ENCODE data around the gene NEDD4L.
A peak's percentile ranks its signal among the peaks of the same experiment; 100 is the strongest.

Gene NEDD4L

DNA sequence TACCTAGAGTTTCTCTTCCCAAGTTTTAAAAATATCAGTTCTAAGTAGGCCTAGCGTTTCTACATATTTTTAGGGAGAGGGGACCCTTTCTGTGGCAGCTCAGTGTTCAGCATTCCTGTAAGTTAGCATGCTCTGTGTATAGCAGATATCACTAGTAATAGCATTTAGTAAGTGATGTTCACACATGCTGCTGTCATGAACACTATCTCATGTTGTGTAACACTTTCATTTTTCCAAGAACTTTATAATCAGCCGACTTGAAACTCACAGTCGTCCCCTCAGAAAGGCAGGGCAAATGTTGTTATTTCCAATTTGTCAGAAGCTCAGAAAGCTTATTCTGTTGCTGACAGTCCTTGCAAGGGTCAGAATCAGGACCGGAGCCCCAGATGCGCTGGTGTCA lies 317.2 kb downstream of the NEDD4L start:
- no peak overlapping the region for H2BK15ac ChIP-seq (ENCODE audit: low read length)
- H3K27ac ChIP-seq (replicated peaks; ENCODE audit: low read length) = no peak overlapping the region
- no peak overlapping the region for H2BK120ac ChIP-seq (ENCODE audit: low read depth, low read length)
- no peak overlapping the region for H3K23ac ChIP-seq (ENCODE audit: low read depth, low read length, poor library complexity)
- no peak overlapping the region for H3K9ac ChIP-seq (ENCODE audit: low read depth, low read length, poor library complexity)
- H3K4me2 ChIP-seq (ENCODE audit: insufficient read depth, low read length, poor library complexity, severe bottlenecking) = no peak overlapping the region
- H3K79me1 ChIP-seq (ENCODE audit: low read depth, low read length) = no peaks in the 10 kb centered on the region
- no peak overlapping the region for H2BK12ac ChIP-seq (ENCODE audit: low read length)
- peaks cover 7 to 11% of the 10 kb centered on the region in 2 donors for H3K36me3 ChIP-seq (replicated peaks in 1 of 2; ENCODE audit: control insufficient read depth in 2 of 2, insufficient read depth in 2 of 2, low read length in 2 of 2)
- no peak overlapping the region for H2AK5ac ChIP-seq (ENCODE audit: low read depth, low read length)
- H4K8ac ChIP-seq (ENCODE audit: low read depth, low read length) = no peak overlapping the region
- H3K18ac ChIP-seq (ENCODE audit: low read length) = no peak overlapping the region
- no peak overlapping the region for H2AFZ ChIP-seq (ENCODE audit: low read length)
- no peak overlapping the region for H3K4me3 ChIP-seq (ENCODE audit: low read length in 2 of 2)
- no peak for DNase-seq (ENCODE audit: low spot score)
- H3K27me3 ChIP-seq (ENCODE audit: control insufficient read depth in 3 of 3, insufficient read depth in 3 of 3, low read depth in 1 of 3, low read length in 3 of 3) = no peaks in the 10 kb centered on the region
- no peak overlapping the region for H2BK5ac ChIP-seq (ENCODE audit: low read length)
- peaks cover 0 to 3% of the 10 kb centered on the region in 2 donors for H3K9me3 ChIP-seq (replicated peaks in 1 of 2; ENCODE audit: control insufficient read depth in 2 of 2, insufficient read depth in 1 of 2, low read depth in 1 of 2, low read length in 2 of 2)
- H3K14ac ChIP-seq (ENCODE audit: low read length) = no peak overlapping the region
- H3K4ac ChIP-seq (ENCODE audit: low read length) = no peak overlapping the region
- WGBS, 2 donors (ENCODE audit: extremely low coverage in 2 of 2, insufficient read length in 2 of 2, insufficient replicate concordance in 1 of 2) = no CpG with 5 or more reads among the region's 5 CpGs
- no peak overlapping the region for H4K91ac ChIP-seq (ENCODE audit: low read depth, low read length, poor library complexity)
- H3K4me1 ChIP-seq (ENCODE audit: control insufficient read depth in 2 of 2, insufficient read depth in 1 of 2, low read depth in 1 of 2, low read length in 2 of 2) = peaks cover 0 to 11% of the 10 kb centered on the region in 2 donors

- Histone ChIP-seq H2BK12ac (ENCODE audit: low read length) (no peak overlapping the region), H2BK15ac (ENCODE audit: low read length) (no peak overlapping the region), H3K4me1 (ENCODE audit: control insufficient read depth in 2 of 2, insufficient read depth in 1 of 2, low read depth in 1 of 2, low read length in 2 of 2) (peaks cover 0 to 11% of the 10 kb centered on the region in 2 donors), H3K4me2 (ENCODE audit: insufficient read depth, low read length, poor library complexity, severe bottlenecking) (no peak overlapping the region), H3K9me3 (replicated peaks in 1 of 2; ENCODE audit: control insufficient read depth in 2 of 2, insufficient read depth in 1 of 2, low read depth in 1 of 2, low read length in 2 of 2) (peaks cover 0 to 3% of the 10 kb centered on the region in 2 donors), H3K14ac (ENCODE audit: low read length) (no peak overlapping the region), H3K4ac (ENCODE audit: low read length) (no peak overlapping the region), H3K27ac (replicated peaks; ENCODE audit: low read length) (no peak overlapping the region), H2AK5ac (ENCODE audit: low read depth, low read length) (no peak overlapping the region), H2BK5ac (ENCODE audit: low read length) (no peak overlapping the region), H3K27me3 (ENCODE audit: control insufficient read depth in 3 of 3, insufficient read depth in 3 of 3, low read depth in 1 of 3, low read length in 3 of 3) (no peaks in the 10 kb centered on the region), H3K79me1 (ENCODE audit: low read depth, low read length) (no peaks in the 10 kb centered on the region), H3K9ac (ENCODE audit: low read depth, low read length, poor library complexity) (no peak overlapping the region), H3K36me3 (replicated peaks in 1 of 2; ENCODE audit: control insufficient read depth in 2 of 2, insufficient read depth in 2 of 2, low read length in 2 of 2) (peaks cover 7 to 17% of the 10 kb centered on the region in 2 donors), H4K91ac (ENCODE audit: low read depth, low read length, poor library complexity) (no peak overlapping the region), H2BK120ac (ENCODE audit: low read depth, low read length) (no peak overlapping the region), H3K18ac (ENCODE audit: low read length) (no peak overlapping the region), H4K8ac (ENCODE audit: low read depth, low read length) (no peak overlapping the region), H2AFZ (ENCODE audit: low read length) (peak overlapping the region; percentile 32), H3K23ac (ENCODE audit: low read depth, low read length, poor library complexity) (no peak overlapping the region), H3K4me3 (ENCODE audit: low read length in 2 of 2) (no peak overlapping the region)
- DNase-seq (ENCODE audit: low spot score) = no peak
- no CpG with 5 or more reads among the region's 8 CpGs for WGBS, 2 donors (ENCODE audit: extremely low coverage in 2 of 2, insufficient read length in 2 of 2, insufficient replicate concordance in 1 of 2)
Observed at GRCh38 chr18:58362027-58362575, 318.1 kb downstream of the NEDD4L start.

DNA sequence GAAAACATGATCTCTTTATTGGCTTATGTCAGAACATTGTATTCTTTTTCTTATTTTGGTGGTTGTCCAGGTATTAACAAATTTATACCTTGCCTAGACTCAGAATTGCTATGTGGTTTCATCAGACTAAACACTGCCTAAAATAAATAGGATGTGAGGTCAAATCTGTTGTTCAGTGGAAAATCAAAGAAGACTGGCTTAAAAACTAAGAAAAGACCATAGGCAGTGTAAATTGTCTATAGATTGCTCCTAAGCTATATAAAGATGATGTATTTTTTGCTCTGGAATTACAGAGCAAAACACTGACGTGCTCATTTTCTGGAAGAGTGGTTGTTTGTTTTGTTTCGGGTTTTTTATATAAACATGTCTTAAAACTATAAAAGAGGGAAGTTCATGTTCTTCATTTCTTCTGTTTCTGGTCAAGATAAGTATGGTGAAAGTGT lies 318.8 kb downstream of the NEDD4L start:
- no peak overlapping the region for H3K14ac ChIP-seq (ENCODE audit: low read length)
- H3K9me3 ChIP-seq (replicated peaks in 1 of 2; ENCODE audit: control insufficient read depth in 2 of 2, insufficient read depth in 1 of 2, low read depth in 1 of 2, low read length in 2 of 2) = peaks cover 0 to 3% of the 10 kb centered on the region in 2 donors
- no peak overlapping the region for H3K23ac ChIP-seq (ENCODE audit: low read depth, low read length, poor library complexity)
- no peak overlapping the region for H3K9ac ChIP-seq (ENCODE audit: low read depth, low read length, poor library complexity)
- no peak overlapping the region for H2BK120ac ChIP-seq (ENCODE audit: low read depth, low read length)
- H2AFZ ChIP-seq (ENCODE audit: low read length) = no peak overlapping the region
- no peaks in the 10 kb centered on the region for H3K27me3 ChIP-seq (ENCODE audit: control insufficient read depth in 3 of 3, insufficient read depth in 3 of 3, low read depth in 1 of 3, low read length in 3 of 3)
- H3K4me2 ChIP-seq (ENCODE audit: insufficient read depth, low read length, poor library complexity, severe bottlenecking) = no peak overlapping the region
- no peak overlapping the region for H3K27ac ChIP-seq (replicated peaks; ENCODE audit: low read length)
- WGBS, 2 donors (ENCODE audit: extremely low coverage in 2 of 2, insufficient read length in 2 of 2, insufficient replicate concordance in 1 of 2) = no CpG with 5 or more reads among the region's 2 CpGs
- no peak overlapping the region for H4K91ac ChIP-seq (ENCODE audit: low read depth, low read length, poor library complexity)
- peaks cover 0 to 11% of the 10 kb centered on the region in 2 donors for H3K4me1 ChIP-seq (ENCODE audit: control insufficient read depth in 2 of 2, insufficient read depth in 1 of 2, low read depth in 1 of 2, low read length in 2 of 2)
- no peak overlapping the region for H3K4me3 ChIP-seq (ENCODE audit: low read length in 2 of 2)
- no peak overlapping the region for H2BK5ac ChIP-seq (ENCODE audit: low read length)
- H2BK12ac ChIP-seq (ENCODE audit: low read length) = no peak overlapping the region
- H3K18ac ChIP-seq (ENCODE audit: low read length) = no peak overlapping the region
- no peak for DNase-seq (ENCODE audit: low spot score)
- H3K79me1 ChIP-seq (ENCODE audit: low read depth, low read length) = no peaks in the 10 kb centered on the region
- no peak overlapping the region for H2AK5ac ChIP-seq (ENCODE audit: low read depth, low read length)
- H3K4ac ChIP-seq (ENCODE audit: low read length) = no peak overlapping the region
- no peak overlapping the region for H2BK15ac ChIP-seq (ENCODE audit: low read length)
- H4K8ac ChIP-seq (ENCODE audit: low read depth, low read length) = no peak overlapping the region
- peaks cover 7 to 17% of the 10 kb centered on the region in 2 donors for H3K36me3 ChIP-seq (replicated peaks in 1 of 2; ENCODE audit: control insufficient read depth in 2 of 2, insufficient read depth in 2 of 2, low read length in 2 of 2)

DNA sequence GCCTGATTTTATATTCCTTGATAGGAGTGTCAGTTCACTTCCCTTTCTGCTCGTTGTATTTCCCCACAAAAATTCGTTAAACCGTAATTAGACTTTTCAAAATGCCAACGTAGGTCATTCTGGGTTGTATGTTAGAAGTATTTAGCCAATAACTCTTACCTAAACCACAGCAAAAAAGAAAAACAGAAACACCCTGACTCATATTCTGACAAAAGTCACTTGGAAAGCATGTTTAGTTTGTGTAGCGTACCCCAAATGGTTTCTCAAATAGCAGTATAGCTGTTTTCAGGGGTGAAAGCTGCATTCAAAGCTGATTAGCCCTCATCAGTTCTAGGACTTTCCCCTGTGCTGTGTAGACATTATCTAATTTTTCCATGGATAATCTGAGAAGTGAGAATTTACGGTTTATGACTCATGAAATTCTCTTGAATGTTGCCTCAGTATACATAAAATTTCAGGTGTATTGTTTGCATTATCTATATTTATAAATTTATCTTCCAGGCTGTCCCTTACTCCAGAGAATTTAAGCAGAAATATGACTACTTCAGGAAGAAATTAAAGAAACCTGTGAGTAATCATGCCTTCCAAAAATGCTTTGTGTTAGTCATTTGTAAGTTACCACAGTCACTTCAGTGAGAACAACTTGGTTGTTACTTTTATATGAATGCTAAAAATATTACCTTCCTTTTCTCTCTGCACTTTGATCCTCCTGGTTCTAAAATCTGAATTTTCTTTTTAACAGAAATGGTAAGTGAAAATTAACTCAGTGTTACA lies 319.9 kb downstream of the NEDD4L start:
- Histone ChIP-seq H3K27me3 (ENCODE audit: control insufficient read depth in 3 of 3, insufficient read depth in 3 of 3, low read depth in 1 of 3, low read length in 3 of 3) (no peaks in the 10 kb centered on the region), H3K27ac (replicated peaks; ENCODE audit: low read length) (no peak overlapping the region), H2AFZ (ENCODE audit: low read length) (no peak overlapping the region), H3K79me1 (ENCODE audit: low read depth, low read length) (no peaks in the 10 kb centered on the region), H2BK120ac (ENCODE audit: low read depth, low read length) (no peak overlapping the region), H3K9ac (ENCODE audit: low read depth, low read length, poor library complexity) (no peak overlapping the region), H4K91ac (ENCODE audit: low read depth, low read length, poor library complexity) (no peak overlapping the region), H2BK15ac (ENCODE audit: low read length) (no peak overlapping the region), H3K18ac (ENCODE audit: low read length) (no peak overlapping the region), H2BK12ac (ENCODE audit: low read length) (no peak overlapping the region), H3K4me2 (ENCODE audit: insufficient read depth, low read length, poor library complexity, severe bottlenecking) (no peak overlapping the region), H2BK5ac (ENCODE audit: low read length) (no peak overlapping the region), H3K4me1 (ENCODE audit: control insufficient read depth in 2 of 2, insufficient read depth in 1 of 2, low read depth in 1 of 2, low read length in 2 of 2) (peaks cover 0 to 11% of the 10 kb centered on the region in 2 donors), H3K4ac (ENCODE audit: low read length) (no peak overlapping the region), H2AK5ac (ENCODE audit: low read depth, low read length) (no peak overlapping the region), H3K23ac (ENCODE audit: low read depth, low read length, poor library complexity) (no peak overlapping the region), H4K8ac (ENCODE audit: low read depth, low read length) (no peak overlapping the region), H3K9me3 (replicated peaks in 1 of 2; ENCODE audit: control insufficient read depth in 2 of 2, insufficient read depth in 1 of 2, low read depth in 1 of 2, low read length in 2 of 2) (peaks cover 0 to 3% of the 10 kb centered on the region in 2 donors), H3K14ac (ENCODE audit: low read length) (no peak overlapping the region), H3K4me3 (ENCODE audit: low read length in 2 of 2) (no peak overlapping the region), H3K36me3 (replicated peaks in 1 of 2; ENCODE audit: control insufficient read depth in 2 of 2, insufficient read depth in 2 of 2, low read length in 2 of 2) (peaks cover 7 to 17% of the 10 kb centered on the region in 2 donors)
- no CpG with 5 or more reads among the region's 6 CpGs for WGBS, 2 donors (ENCODE audit: extremely low coverage in 2 of 2, insufficient read length in 2 of 2, insufficient replicate concordance in 1 of 2)
- DNase-seq (ENCODE audit: low spot score) = no peak

Data from neuronal stem cell (in vitro differentiated cells).